Esophagus muscularis mucosa (tissue), 4 donors: Measurements from ENCODE around the gene LRRC3C. TPM values are rescaled to one million over a fixed set of nuclear protein-coding genes. Genes with fewer than 3 reads are reported as not detected.

Experiments used
- DNase-seq: peaks from one replicate; pipeline ENCODE4 v3.0.0-alpha.2; 2017; ENCODE audit errors: extremely low spot score
- H3K27ac ChIP-seq, 4 donors: fragments of 200-600 bp; sonication (generic); replicated peaks in 1 of 4; 1 replicate in 3 of 4; 2 replicates in 1 of 4; pipeline ENCODE4 v1.5.1; 2016 to 2019; ENCODE audit warnings: mild to moderate bottlenecking in 1 of 4
- H3K27me3 ChIP-seq, 4 donors: fragments of 200-600 bp; sonication (generic); one replicate each; pipeline versions ENCODE4 v1.5.1 to v1.6.0; 2016 to 2019
- H3K36me3 ChIP-seq, 4 donors: fragments of 200-600 bp; sonication (generic); one replicate each; pipeline ENCODE4 v1.5.1; 2016 to 2019
- H3K4me1 ChIP-seq, 4 donors: fragments of 200-600 bp; sonication (generic); one replicate each; pipeline ENCODE4 v1.5.1; 2016 to 2019
- H3K4me3 ChIP-seq, 4 donors: fragments of 200-600 bp; sonication (generic); 1 replicate in 2 of 4; 2 replicates in 2 of 4; pipeline ENCODE4 v1.5.1; 2016 to 2019; ENCODE audit warnings: mild to moderate bottlenecking in 4 of 4, moderate library complexity in 1 of 4
- H3K9me3 ChIP-seq, 4 donors: fragments of 200-600 bp; sonication (generic); 1 replicate in 3 of 4; 2 replicates in 1 of 4; pipeline ENCODE4 v1.5.1; 2016 to 2019
- CTCF ChIP-seq, 3 experiments: fragments of 200-600 bp in 2 of 3; fragments of 450-650 bp in 1 of 3; sonication (generic) in 2 of 3; IDR thresholded peaks; one replicate each; pipeline ENCODE4 v1.5.1; 2017 to 2019; ENCODE audit warnings: antibody characterized with exemption in 3 of 3, mild to moderate bottlenecking in 2 of 3, moderate library complexity in 1 of 3
- EP300 ChIP-seq: sonication (generic); formaldehyde crosslinking; IDR thresholded peaks from one replicate; pipeline ENCODE4 v1.6.1; 2017; ENCODE audit warnings: antibody characterized with exemption
- POLR2A ChIP-seq: fragments of 450-650 bp; IDR thresholded peaks from one replicate; pipeline ENCODE4 v1.6.1; 2017; ENCODE audit warnings: antibody characterized with exemption, moderate library complexity, mild to moderate bottlenecking, low read depth
- POLR2AphosphoS5 ChIP-seq, 2 donors: sonication (generic); formaldehyde crosslinking; IDR thresholded peaks; one replicate each; pipeline ENCODE4 v1.6.1; 2017; ENCODE audit warnings: antibody characterized with exemption in 2 of 2
- WGBS: methylation state at CpG from one replicate; pipeline ENCODE4 v1.1.5; 2018; 5-methylcytosine and 5-hydroxymethylcytosine counted together
- intact Hi-C: fragments of 100-400 bp; cut with DNase I; formaldehyde crosslinking; loops from one replicate; pipeline ENCODE4 v1.15.1; 2023
- total RNA-seq, 4 donors: library from RNA; depleted of rRNA; stranded (reverse); fragments of >200 nt; gene quantifications; one replicate each; pipeline versions ENCODE4 v1.1.0 to v1.2.1, GENCODE V29; 2016

LRRC3C gene
- total RNA-seq, 4 donors from 2014 or later, result not detected

- TF ChIP-seq EP300 (no peak), POLR2A (no peak), CTCF (IDR thresholded peaks at IDR 0.05) (no peak), POLR2AphosphoS5 (IDR thresholded peaks at IDR 0.05) (no peak)
- Histone ChIP-seq H3K27ac (no peak overlapping the region), H3K9me3 (no peaks in the 10 kb centered on the region), H3K4me1 (no peaks in the 10 kb centered on the region), H3K36me3 (no peaks in the 10 kb centered on the region), H3K4me3 (no peak overlapping the region), H3K27me3 (peaks cover 0 to 54% (median 4%) of the 10 kb centered on the region in 4 donors)
- WGBS, result 73% methylated on average over 7 of the region's 7 CpGs
- intact Hi-C loops, result no loop called here
- no peak for DNase-seq
These were observed 42.7 kb downstream of the LRRC3C start for GRCh38 chr17:39970157-39970692.

- intact Hi-C loops, result no loop called here
- no peaks in the 10 kb centered on the region for H3K4me1 ChIP-seq
- H3K27me3 ChIP-seq, result peaks cover 0 to 53% (median 4%) of the 10 kb centered on the region in 4 donors
These were observed 43.6 kb downstream of the LRRC3C start for GRCh38 chr17:39971076-39971603.

GRCh38 chr17:39972271-39972670 lies 44.7 kb downstream of the LRRC3C start:
- no peaks in the 10 kb centered on the region for H3K4me1 ChIP-seq
- H3K27me3 ChIP-seq, result peaks cover 0 to 62% (median 4%) of the 10 kb centered on the region in 4 donors
- WGBS, result 30% methylated on average over 3 of the region's 3 CpGs
- peak overlapping the region in 1 of 4 donors; percentile 8 for H3K27ac ChIP-seq
- H3K4me3 ChIP-seq, result no peak overlapping the region
- no peaks in the 10 kb centered on the region for H3K36me3 ChIP-seq
- intact Hi-C loops, result no loop called here
- H3K9me3 ChIP-seq, result no peaks in the 10 kb centered on the region
- TF ChIP-seq POLR2A (no peak), EP300 (no peak), POLR2AphosphoS5 (IDR thresholded peaks at IDR 0.05) (no peak), CTCF (IDR thresholded peaks at IDR 0.05) (no peak)
- DNase-seq, result no peak

More at GRCh38 chr17:39971076-39971603, 43.6 kb downstream of the LRRC3C start:
- Histone ChIP-seq H3K9me3 (no peaks in the 10 kb centered on the region), H3K36me3 (no peaks in the 10 kb centered on the region), H3K4me3 (no peak overlapping the region), H3K27ac (no peak overlapping the region)
- 90% methylated on average over 4 of the region's 4 CpGs for WGBS
- TF ChIP-seq POLR2A (no peak), EP300 (no peak), CTCF (IDR thresholded peaks at IDR 0.05) (no peak), POLR2AphosphoS5 (IDR thresholded peaks at IDR 0.05) (no peak)
- no peak for DNase-seq

DNA sequence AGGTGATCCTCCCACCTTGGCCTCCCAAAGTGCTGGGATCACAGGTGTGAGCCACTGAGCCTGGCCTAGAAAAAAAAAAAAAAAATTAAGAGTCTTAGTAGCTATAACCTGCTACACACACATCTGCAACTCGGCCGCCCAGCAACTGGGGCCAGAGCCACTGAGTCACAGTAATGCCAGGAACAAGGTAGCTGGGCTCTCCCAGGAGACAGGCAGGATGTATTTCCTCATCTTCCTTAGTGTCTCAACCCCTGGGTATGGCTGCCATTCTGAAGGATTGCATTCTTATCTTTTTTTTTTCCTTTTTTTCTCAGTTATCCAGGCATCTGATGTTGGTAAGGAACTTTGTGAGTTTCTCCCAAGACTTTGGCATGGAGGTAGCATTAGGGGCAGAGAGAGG lies 46.0 kb downstream of the LRRC3C start:
- no peak for TF ChIP-seq POLR2A
- TF ChIP-seq EP300, result no peak
- no peak for TF ChIP-seq CTCF (IDR thresholded peaks at IDR 0.05)
- no peak for TF ChIP-seq POLR2AphosphoS5 (IDR thresholded peaks at IDR 0.05)
- 88% methylated on average over 2 of the region's 2 CpGs for WGBS
- H3K27ac ChIP-seq, result no peak overlapping the region
- intact Hi-C loops, result no loop called here
- peaks cover 0 to 57% (median 4%) of the 10 kb centered on the region in 4 donors for H3K27me3 ChIP-seq
- no peaks in the 10 kb centered on the region for H3K9me3 ChIP-seq
- H3K4me1 ChIP-seq, result no peaks in the 10 kb centered on the region
- DNase-seq, result no peak
- H3K4me3 ChIP-seq, result no peak overlapping the region
- H3K36me3 ChIP-seq, result no peaks in the 10 kb centered on the region

DNA sequence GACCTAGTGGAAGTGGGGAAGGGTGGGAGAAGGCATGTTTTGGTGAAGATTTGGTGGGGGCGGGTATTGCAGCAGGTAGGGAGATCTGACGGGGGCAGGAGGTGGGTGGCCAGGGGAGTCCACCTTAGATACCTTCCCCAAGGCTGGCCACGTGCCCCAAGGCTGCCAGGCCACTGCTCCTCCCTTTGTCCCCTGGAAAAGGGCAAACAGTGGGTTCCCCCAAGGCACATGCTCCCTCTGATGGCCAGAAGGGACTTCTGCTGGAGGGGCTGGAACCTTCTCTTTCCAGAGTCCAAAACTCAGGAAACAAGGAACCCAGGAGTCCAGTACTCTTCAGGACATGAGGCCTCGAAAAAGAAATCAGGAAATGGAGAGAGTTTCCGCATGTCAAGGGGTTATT lies 46.9 kb downstream of the LRRC3C start:
- 72% methylated on average over 5 of the region's 5 CpGs for WGBS
- Histone ChIP-seq H3K27me3 (peaks cover 0 to 51% (median 4%) of the 10 kb centered on the region in 4 donors), H3K9me3 (no peaks in the 10 kb centered on the region), H3K36me3 (no peaks in the 10 kb centered on the region), H3K27ac (no peak overlapping the region), H3K4me1 (peaks cover 0 to 2% (median under 1%) of the 10 kb centered on the region in 4 donors), H3K4me3 (no peak overlapping the region)
- intact Hi-C loops, result no loop called here
- no peak for DNase-seq
- TF ChIP-seq POLR2A (no peak), EP300 (no peak), CTCF (IDR thresholded peaks at IDR 0.05) (no peak), POLR2AphosphoS5 (IDR thresholded peaks at IDR 0.05) (no peak)
